ENCODE results near the gene LRRC23. TPM values are rescaled to one million over a fixed set of nuclear protein-coding genes. Genes with fewer than 3 reads are reported as not detected.
"Not testable (repeated sequence)": the region's sequence is repeated elsewhere in the genome, so short reads cannot be mapped to it uniquely, and the experiment has no call there.

Gene LRRC23
- total RNA-seq, 4 donors from 2014 or later: 8.7 to 16.4 (median 13.0) TPM

GRCh38 chr12:6883252-6883651 is 21.4 kb upstream of the LRRC23 start:
- intact Hi-C loops (cut with DNase I): no loop called here
- H3K4me3 ChIP-seq (replicated peaks in 1 of 3): no peak overlapping the region
- TF ChIP-seq POLR2A (IDR thresholded peaks at IDR 0.05) (no peak), CTCF (IDR thresholded peaks at IDR 0.05) (no peak)
- 95 to 98% methylated on average over 5 of the region's 5 CpGs for WGBS, 2 donors
- DNase-seq: no peak
- H3K27ac ChIP-seq: no peak overlapping the region
- no peaks in the 10 kb centered on the region for H3K9me3 ChIP-seq
- H3K36me3 ChIP-seq: peaks cover 0 to 10% of the 10 kb centered on the region in 2 donors
- no peaks in the 10 kb centered on the region for H3K27me3 ChIP-seq
- peaks cover 0 to 7% of the 10 kb centered on the region in 2 donors for H3K4me1 ChIP-seq

- TF ChIP-seq POLR2A (IDR thresholded peaks at IDR 0.05) (no peak), CTCF (IDR thresholded peaks at IDR 0.05) (no peak)
- WGBS, 2 donors: 96 to 97% methylated on average over 9 to 11 of the region's 11 CpGs
- intact Hi-C loops (cut with DNase I): no loop called here
Measured at GRCh38 chr12:6883683-6884082, 20.9 kb upstream of the LRRC23 start.

DNA sequence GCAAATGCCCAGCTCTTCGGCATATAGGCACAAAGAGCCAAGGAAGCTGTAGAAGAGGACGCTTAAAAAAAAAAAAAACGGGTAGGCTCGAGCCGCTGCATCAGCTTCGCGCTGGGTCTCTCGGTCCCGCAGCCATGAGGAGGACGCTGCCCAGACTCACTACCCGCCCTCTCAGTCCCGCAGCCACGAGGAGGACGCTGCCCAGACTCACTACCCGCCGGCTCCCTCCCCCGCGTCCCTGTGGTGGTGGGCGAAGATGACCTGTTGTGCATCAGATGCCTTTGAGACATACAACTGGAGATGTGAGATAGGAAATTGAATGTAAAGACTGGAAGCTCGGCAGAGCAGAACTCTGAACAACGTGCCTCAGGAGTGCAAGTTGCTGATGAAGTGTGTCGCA is 20.1 kb upstream of the LRRC23 start:
- WGBS, 2 donors: 81 to 87% methylated on average over 22 of the region's 22 CpGs
- no peak for DNase-seq
- Histone ChIP-seq H3K4me3 (replicated peaks in 1 of 3) (no peak overlapping the region), H3K36me3 (peaks cover 0 to 10% of the 10 kb centered on the region in 2 donors), H3K4me1 (peaks cover 0 to 7% of the 10 kb centered on the region in 2 donors), H3K27ac (no peak overlapping the region), H3K9me3 (no peaks in the 10 kb centered on the region), H3K27me3 (no peaks in the 10 kb centered on the region)
- TF ChIP-seq POLR2A (IDR thresholded peaks at IDR 0.05) (no peak), CTCF (IDR thresholded peaks at IDR 0.05) (no peak)
- intact Hi-C loops (cut with DNase I): no loop called here

More at GRCh38 chr12:6883683-6884082, 20.9 kb upstream of the LRRC23 start:
- no peak for DNase-seq
- Histone ChIP-seq H3K4me3 (replicated peaks in 1 of 3) (no peak overlapping the region), H3K36me3 (peaks cover 0 to 10% of the 10 kb centered on the region in 2 donors), H3K9me3 (no peaks in the 10 kb centered on the region), H3K27ac (no peak overlapping the region), H3K4me1 (peaks cover 0 to 7% of the 10 kb centered on the region in 2 donors), H3K27me3 (no peaks in the 10 kb centered on the region)

DNA sequence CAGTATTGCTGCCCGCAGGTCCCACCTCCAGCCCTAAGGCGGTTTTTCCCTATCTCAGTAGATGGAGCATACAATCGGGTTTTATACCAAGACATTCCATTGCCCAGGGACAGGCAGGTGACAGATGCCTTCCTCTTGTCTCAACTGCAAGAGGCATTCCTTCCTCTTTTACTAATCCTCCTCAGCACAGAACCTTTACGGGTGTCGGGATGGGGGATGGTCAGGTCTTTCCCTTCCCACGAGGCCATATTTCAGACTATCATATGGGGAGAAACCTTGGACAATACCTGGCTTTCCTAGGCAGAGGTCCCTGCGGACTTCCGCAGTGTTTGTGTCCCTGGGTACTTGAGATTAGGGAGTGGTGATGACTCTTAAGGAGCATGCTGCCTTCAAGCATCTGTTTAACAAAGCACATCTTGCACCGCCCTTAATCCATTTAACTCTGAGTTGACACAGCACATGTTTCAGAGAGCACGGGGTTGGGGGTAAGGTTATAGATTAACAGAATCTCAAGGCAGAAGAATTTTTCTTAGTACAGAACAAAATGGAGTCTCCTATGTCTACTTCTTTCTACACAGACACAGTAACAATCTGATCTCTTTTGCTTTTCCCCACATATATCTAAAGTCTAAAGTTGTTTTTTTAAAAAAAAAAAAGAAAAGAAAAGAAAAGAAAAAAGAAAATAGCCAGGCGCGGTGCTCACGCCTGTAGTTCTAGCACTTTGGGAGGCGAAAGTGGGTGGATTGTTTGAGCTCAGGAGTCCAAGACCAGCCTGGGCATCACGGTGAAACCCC is 18.2 kb upstream of the LRRC23 start:
- H3K4me3 ChIP-seq (replicated peaks in 1 of 3); H3K27me3 ChIP-seq; intact Hi-C loops (cut with DNase I); H3K36me3 ChIP-seq; DNase-seq; H3K9me3 ChIP-seq: not testable (repeated sequence)
- Histone ChIP-seq H3K27ac (peak overlapping the region in 1 of 3 donors; percentile 45), H3K4me1 (peaks cover 1 to 15% of the 10 kb centered on the region in 2 donors)
- 62 to 68% methylated on average over 12 of the region's 15 CpGs for WGBS, 2 donors

DNA sequence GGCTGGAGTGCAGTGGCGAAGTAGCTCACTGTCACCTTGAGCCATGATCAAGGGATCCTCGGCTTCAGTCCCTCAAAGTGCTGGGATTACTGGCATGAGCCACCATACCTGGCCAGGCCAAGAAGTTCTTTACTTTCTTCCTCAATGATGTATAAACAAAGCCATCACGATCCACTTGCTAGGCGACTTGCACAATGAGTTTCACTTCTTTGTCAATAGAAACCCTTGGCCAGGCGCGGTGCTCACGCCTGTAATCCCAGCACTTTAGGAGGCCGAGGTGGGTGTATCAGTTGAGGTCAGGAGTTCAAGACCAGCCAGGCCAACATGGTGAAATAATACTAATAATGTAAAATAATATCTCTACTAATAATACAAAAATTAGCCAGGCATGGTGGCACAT is 17.2 kb upstream of the LRRC23 start:
- WGBS, 2 donors: 86 to 92% methylated on average over 8 of the region's 8 CpGs
- TF ChIP-seq POLR2A (IDR thresholded peaks at IDR 0.05) (no peak), CTCF (IDR thresholded peaks at IDR 0.05) (no peak)
- Histone ChIP-seq H3K4me1 (peaks cover 6 to 23% of the 10 kb centered on the region in 2 donors), H3K27ac (peak overlapping the region in 1 of 3 donors; percentile 45), H3K4me3 (replicated peaks in 1 of 3) (no peak overlapping the region), H3K36me3 (peaks cover 0 to 10% of the 10 kb centered on the region in 2 donors), H3K9me3 (no peaks in the 10 kb centered on the region), H3K27me3 (no peaks in the 10 kb centered on the region)
- intact Hi-C loops (cut with DNase I): no loop called here
- no peak for DNase-seq

Measured in thyroid gland (tissue), 4 donors.